Central memory CD4-positive, alpha-beta T cell (primary cell): Measurements from ENCODE around the gene IPO9.
"Not testable (repeated sequence)": the region's sequence is repeated elsewhere in the genome, so short reads cannot be mapped to it uniquely, and the experiment has no call there.

ENCODE experiments used
- DNase-seq: peaks from one replicate; pipeline ENCODE4 v3.0.0; 2022

The IPO9 gene

GRCh38 chr1:201810466-201811216 lies 18.3 kb upstream of the IPO9 start:
- DNase-seq, result no peak

- no peak for DNase-seq
Observed at GRCh38 chr1:201813226-201813625, 15.7 kb upstream of the IPO9 start.

GRCh38 chr1:201816309-201816854 lies 12.6 kb upstream of the IPO9 start:
- no peak for DNase-seq

GRCh38 chr1:201818971-201819750 lies 9.8 kb upstream of the IPO9 start:
- DNase-seq, result no peak

- DNase-seq, result no peak
Observed at GRCh38 chr1:201820413-201820812, 8.5 kb upstream of the IPO9 start.

GRCh38 chr1:201825245-201825644 lies 3.7 kb upstream of the IPO9 start:
- DNase-seq, result no peak

GRCh38 chr1:201826830-201827229 lies 2.1 kb upstream of the IPO9 start:
- no peak for DNase-seq

GRCh38 chr1:201827321-201828216 lies 1.4 kb upstream of the IPO9 start:
- DNase-seq, result no peak

GRCh38 chr1:201828217-201828819 lies 639 bp upstream of the IPO9 start:
- no peak for DNase-seq

- DNase-seq, result no peak
Observed at GRCh38 chr1:201831371-201831770, 2.4 kb downstream of the IPO9 start.

GRCh38 chr1:201834621-201835020 lies 5.7 kb downstream of the IPO9 start:
- no peak for DNase-seq

- DNase-seq, result no peak
Observed at GRCh38 chr1:201838381-201838780, 9.4 kb downstream of the IPO9 start.

GRCh38 chr1:201839089-201839488 lies 10.1 kb downstream of the IPO9 start:
- not testable (repeated sequence) for DNase-seq

- no peak for DNase-seq
Observed at GRCh38 chr1:201840055-201840454, 11.1 kb downstream of the IPO9 start.

- no peak for DNase-seq
Observed at GRCh38 chr1:201840490-201840889, 11.5 kb downstream of the IPO9 start.

- no peak for DNase-seq
Observed at GRCh38 chr1:201841265-201841912, 12.4 kb downstream of the IPO9 start.

GRCh38 chr1:201842472-201843027 lies 13.6 kb downstream of the IPO9 start:
- no peak for DNase-seq

- DNase-seq, result no peak
Observed at GRCh38 chr1:201845331-201846083, 16.6 kb downstream of the IPO9 start.

GRCh38 chr1:201847150-201847549 lies 18.2 kb downstream of the IPO9 start:
- DNase-seq, result no peak

GRCh38 chr1:201848230-201848629 lies 19.3 kb downstream of the IPO9 start:
- DNase-seq, result no peak
